ENCODE results near the gene CNKSR3.

CNKSR3 gene

GRCh38 chr6:154510144-154510905 lies at the start of gene CNKSR3:
CNKSR3 (minus strand) TSS chr6:154510685; CDS start chr6:154510114, 571 bp downstream.
- no peaks in the 10 kb centered on the region for H4K20me1 ChIP-seq (ENCODE audit: insufficient read depth, low read length)
- no peak within 1 kb of the TSS for H3K4me3 ChIP-seq (ENCODE audit: low read length)
- H3K27ac ChIP-seq (ENCODE audit: low read length): no peak within 1 kb of the TSS
- no peaks in the 10 kb centered on the region for H3K79me2 ChIP-seq (ENCODE audit: low read length)
- H2AFZ ChIP-seq (ENCODE audit: low read depth, low read length): no peak within 1 kb of the TSS
- H3K9ac ChIP-seq (ENCODE audit: low read length): no peak within 1 kb of the TSS
- H3K36me3 ChIP-seq (replicated peaks; ENCODE audit: low read depth, low read length): no peaks in the 10 kb centered on the region
- no peaks in the 10 kb centered on the region for H3K4me1 ChIP-seq (ENCODE audit: low read length)
- no peaks in the 10 kb centered on the region for H3K9me3 ChIP-seq (ENCODE audit: insufficient read depth, low read length)
- TF ChIP-seq CTCF (IDR thresholded peaks at IDR 0.05; ENCODE audit: low read depth, low read length) (no peak), EZH2phosphoT487 (IDR thresholded peaks at IDR 0.05; ENCODE audit: low read depth) (no peak)
- no peak within 1 kb of the TSS for H3K4me2 ChIP-seq (ENCODE audit: low read length)
- H3K27me3 ChIP-seq (ENCODE audit: low read depth, low read length): no peaks in the 10 kb centered on the region

DNA sequence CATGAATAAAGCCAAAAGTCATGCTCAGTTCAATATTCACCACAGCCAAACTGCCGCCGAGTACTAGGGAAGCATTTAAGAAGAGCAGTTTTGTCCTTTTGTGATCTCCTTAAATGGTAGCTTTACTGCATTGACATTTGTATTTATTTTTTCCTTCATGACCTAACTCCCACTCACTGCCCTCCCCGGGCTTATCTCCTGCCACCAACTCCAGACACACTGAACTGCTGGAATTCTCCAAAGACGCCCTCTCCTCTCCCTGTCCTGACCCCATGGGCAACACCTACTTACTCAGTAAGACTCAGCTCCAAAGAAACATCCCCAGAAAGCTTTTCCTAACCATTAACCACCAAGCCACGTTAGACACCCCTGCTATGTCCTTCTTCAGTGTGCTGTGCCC lies 48.5 kb upstream of the CNKSR3 start:
- no peak overlapping the region for H3K4me2 ChIP-seq (ENCODE audit: low read length)
- no peak overlapping the region for H3K9ac ChIP-seq (ENCODE audit: low read length)
- H3K36me3 ChIP-seq (replicated peaks; ENCODE audit: low read depth, low read length): no peaks in the 10 kb centered on the region
- H3K9me3 ChIP-seq (ENCODE audit: insufficient read depth, low read length): no peaks in the 10 kb centered on the region
- TF ChIP-seq EZH2phosphoT487 (IDR thresholded peaks at IDR 0.05; ENCODE audit: low read depth): no peak
- no peak for TF ChIP-seq CTCF (IDR thresholded peaks at IDR 0.05; ENCODE audit: low read depth, low read length)
- no peak overlapping the region for H3K27ac ChIP-seq (ENCODE audit: low read length)
- no peak overlapping the region for H2AFZ ChIP-seq (ENCODE audit: low read depth, low read length)
- H3K79me2 ChIP-seq (ENCODE audit: low read length): no peaks in the 10 kb centered on the region
- H3K4me3 ChIP-seq (ENCODE audit: low read length): no peak overlapping the region
- no peaks in the 10 kb centered on the region for H3K27me3 ChIP-seq (ENCODE audit: low read depth, low read length)
- no peaks in the 10 kb centered on the region for H3K4me1 ChIP-seq (ENCODE audit: low read length)
- no peaks in the 10 kb centered on the region for H4K20me1 ChIP-seq (ENCODE audit: insufficient read depth, low read length)

GRCh38 chr6:154558513-154558912 lies 48.0 kb upstream of the CNKSR3 start:
- Histone ChIP-seq H3K27ac (ENCODE audit: low read length) (no peak overlapping the region), H3K79me2 (ENCODE audit: low read length) (no peaks in the 10 kb centered on the region), H3K9me3 (ENCODE audit: insufficient read depth, low read length) (no peaks in the 10 kb centered on the region), H3K27me3 (ENCODE audit: low read depth, low read length) (no peaks in the 10 kb centered on the region), H3K4me3 (ENCODE audit: low read length) (no peak overlapping the region), H3K4me1 (ENCODE audit: low read length) (no peaks in the 10 kb centered on the region), H2AFZ (ENCODE audit: low read depth, low read length) (no peak overlapping the region), H3K36me3 (replicated peaks; ENCODE audit: low read depth, low read length) (no peaks in the 10 kb centered on the region), H3K4me2 (ENCODE audit: low read length) (no peak overlapping the region), H3K9ac (ENCODE audit: low read length) (no peak overlapping the region), H4K20me1 (ENCODE audit: insufficient read depth, low read length) (no peaks in the 10 kb centered on the region)
- TF ChIP-seq CTCF (IDR thresholded peaks at IDR 0.05; ENCODE audit: low read depth, low read length) (no peak), EZH2phosphoT487 (IDR thresholded peaks at IDR 0.05; ENCODE audit: low read depth) (no peak)

DNA sequence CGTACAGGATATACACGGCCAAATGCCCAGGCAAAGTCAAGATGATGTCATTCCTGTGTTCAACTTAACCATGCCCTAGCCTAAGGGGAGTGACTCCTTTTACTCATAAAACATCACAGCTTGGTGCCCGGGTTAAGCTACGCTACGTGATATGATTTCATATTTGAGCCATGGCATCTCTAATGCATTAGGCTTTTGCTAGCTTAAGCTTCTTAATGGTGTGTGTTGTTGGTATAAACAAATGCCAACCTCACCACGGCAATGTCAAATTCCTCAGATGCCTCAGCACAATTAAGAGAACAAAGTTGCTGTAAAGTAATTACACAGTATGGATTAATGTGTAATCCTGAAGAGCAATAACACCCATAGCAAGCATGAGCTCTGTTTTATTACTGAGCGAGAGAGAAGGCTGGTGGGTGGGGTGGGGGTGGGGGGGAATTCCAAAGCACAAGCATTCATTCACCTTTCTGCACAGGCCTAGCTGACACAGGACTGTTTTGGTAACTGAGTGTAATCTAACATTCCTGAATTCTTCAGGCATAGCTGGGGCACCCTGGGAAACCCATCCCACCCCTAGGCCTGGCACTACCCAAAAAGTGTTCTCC lies 44.7 kb upstream of the CNKSR3 start:
- Histone ChIP-seq H3K27ac (ENCODE audit: low read length) (no peak overlapping the region), H4K20me1 (ENCODE audit: insufficient read depth, low read length) (no peaks in the 10 kb centered on the region), H3K79me2 (ENCODE audit: low read length) (no peaks in the 10 kb centered on the region), H3K9ac (ENCODE audit: low read length) (no peak overlapping the region), H3K9me3 (ENCODE audit: insufficient read depth, low read length) (no peaks in the 10 kb centered on the region), H3K4me3 (ENCODE audit: low read length) (no peak overlapping the region), H3K27me3 (ENCODE audit: low read depth, low read length) (no peaks in the 10 kb centered on the region), H2AFZ (ENCODE audit: low read depth, low read length) (no peak overlapping the region), H3K4me1 (ENCODE audit: low read length) (peaks cover 7% of the 10 kb centered on the region), H3K4me2 (ENCODE audit: low read length) (no peak overlapping the region), H3K36me3 (replicated peaks; ENCODE audit: low read depth, low read length) (no peaks in the 10 kb centered on the region)
- no peak for TF ChIP-seq CTCF (IDR thresholded peaks at IDR 0.05; ENCODE audit: low read depth, low read length)
- no peak for TF ChIP-seq EZH2phosphoT487 (IDR thresholded peaks at IDR 0.05; ENCODE audit: low read depth)

All from OCI-LY3 (cell line).